Lower lobe of right lung (tissue), 2 donors: Measurements from ENCODE around the gene NEURL1B. TPM values are rescaled to one million over a fixed set of nuclear protein-coding genes. Genes with fewer than 3 reads are reported as not detected.

Source experiments
- ATAC-seq, 2 donors: fragments of 200-7000 bp; cut with Tn5 transposase; one replicate each; pipeline ENCODE4 v1.9.1; 2020 to 2022; ENCODE audit warnings: mild to moderate bottlenecking in 2 of 2, moderate library complexity in 2 of 2
- DNase-seq: peaks from one replicate; pipeline ENCODE4 v3.0.0-alpha.2; 2020
- H3K27ac ChIP-seq: fragments of 200-600 bp; one replicate; pipeline ENCODE4 v1.8.0; 2022
- H3K27me3 ChIP-seq: fragments of 200-600 bp; one replicate; pipeline ENCODE4 v1.8.0; 2022; ENCODE audit warnings: low read depth
- H3K36me3 ChIP-seq: fragments of 200-600 bp; one replicate; pipeline ENCODE4 v1.8.0; 2022; ENCODE audit warnings: mild to moderate bottlenecking
- H3K4me1 ChIP-seq: fragments of 200-600 bp; one replicate; pipeline ENCODE4 v1.8.0; 2022
- H3K4me3 ChIP-seq: fragments of 200-600 bp; one replicate; pipeline ENCODE4 v1.8.0; 2022; ENCODE audit warnings: mild to moderate bottlenecking
- H3K9me3 ChIP-seq: fragments of 200-600 bp; one replicate; pipeline ENCODE4 v1.8.0; 2022
- CTCF ChIP-seq: fragments of 200-600 bp; IDR thresholded peaks from one replicate; pipeline ENCODE4 v1.8.0; 2022; ENCODE audit warnings: antibody characterized with exemption, mild to moderate bottlenecking
- intact Hi-C: fragments of 100-400 bp; cut with DNase I; formaldehyde crosslinking; loops from one replicate; pipeline ENCODE4 v1.11.0; 2022
- total RNA-seq: library from RNA; stranded (reverse); fragmentation: NEBNext Ultra II Directional; extraction: Animal tissue kit (Norgen Biotek cat#: 25700); gene quantifications from one replicate; pipeline ENCODE4 v1.2.1, GENCODE V29; 2021
- donor health status: DM: no; HTN: yes; CAD: no; lungs with severe emphysema.

Gene NEURL1B
- total RNA-seq, 1 donor from 2014 or later, result 24.8 TPM

DNA sequence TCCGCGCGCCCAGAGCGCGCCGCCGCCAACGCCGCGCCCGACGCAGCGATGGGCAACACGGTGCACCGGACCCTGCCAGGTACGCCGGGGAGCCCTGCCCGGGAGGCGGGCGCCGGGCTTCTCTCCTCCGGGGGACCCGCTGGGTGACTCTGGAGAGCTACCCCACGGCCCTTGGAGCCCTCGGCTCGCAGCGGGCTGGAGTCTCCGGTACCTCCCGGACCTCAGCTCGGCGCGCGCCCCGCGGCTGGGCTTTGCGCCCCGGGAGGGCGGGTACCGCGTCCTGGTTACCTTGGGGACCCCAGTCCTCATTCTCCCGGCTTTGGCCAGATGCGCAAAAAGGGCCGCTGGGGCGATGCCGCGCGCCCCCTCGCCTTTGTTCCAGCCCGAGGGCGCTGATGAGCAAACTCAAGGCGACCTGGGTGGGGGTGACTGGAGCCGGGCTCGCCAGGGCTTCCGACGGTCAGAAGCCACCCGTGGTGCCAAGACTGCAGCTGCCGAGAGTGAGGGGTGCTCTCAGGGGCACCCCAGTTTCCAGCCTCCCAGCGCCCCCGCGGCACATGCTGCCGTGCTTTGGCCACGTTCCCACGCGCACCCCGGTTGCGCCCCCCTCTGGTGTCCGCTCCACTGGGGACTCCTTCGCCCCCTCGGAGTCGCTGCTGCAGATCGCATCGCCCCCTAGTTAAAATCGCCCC, 442 bp downstream of the NEURL1B start:
- peaks cover 9% of the 10 kb centered on the region for H3K36me3 ChIP-seq
- peaks cover 43% of the 10 kb centered on the region for H3K4me1 ChIP-seq
- peaks cover 21% of the 10 kb centered on the region for H3K27me3 ChIP-seq
- H3K4me3 ChIP-seq, result peak overlapping the region; percentile 85
- TF ChIP-seq CTCF, result peak; percentile 27
- DNase-seq (no peak), ATAC-seq (peak; percentile 3 to 53)
- H3K27ac ChIP-seq, result peak overlapping the region; percentile 89
- H3K9me3 ChIP-seq, result no peaks in the 10 kb centered on the region
- intact Hi-C loops, result no loop called here

DNA sequence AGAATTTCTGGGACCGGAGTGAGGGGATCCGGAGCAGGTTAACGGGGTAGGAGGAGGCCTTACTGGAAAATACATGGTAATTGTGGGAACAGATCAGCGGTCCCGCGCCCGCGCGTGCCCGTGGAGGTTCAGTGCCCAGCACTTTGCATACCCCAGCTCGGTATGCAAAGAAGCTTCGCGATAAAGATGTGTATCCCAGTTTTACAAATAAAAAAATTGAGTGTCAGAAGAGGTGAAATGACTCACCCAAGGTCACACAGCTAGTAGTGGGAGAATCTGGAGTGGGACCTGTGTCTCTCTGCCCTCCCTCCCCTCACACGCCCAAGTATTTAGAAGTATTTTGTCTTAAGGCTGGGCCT, 967 bp downstream of the NEURL1B start:
- Histone ChIP-seq H3K36me3 (peaks cover 9% of the 10 kb centered on the region), H3K27ac (peak overlapping the region; percentile 89), H3K4me1 (peaks cover 48% of the 10 kb centered on the region), H3K4me3 (peak overlapping the region; percentile 85), H3K9me3 (no peaks in the 10 kb centered on the region), H3K27me3 (peaks cover 17% of the 10 kb centered on the region)
- DNase-seq, result no peak
- TF ChIP-seq CTCF, result no peak
- intact Hi-C loops, result no loop called here
- ATAC-seq, result no peak

DNA sequence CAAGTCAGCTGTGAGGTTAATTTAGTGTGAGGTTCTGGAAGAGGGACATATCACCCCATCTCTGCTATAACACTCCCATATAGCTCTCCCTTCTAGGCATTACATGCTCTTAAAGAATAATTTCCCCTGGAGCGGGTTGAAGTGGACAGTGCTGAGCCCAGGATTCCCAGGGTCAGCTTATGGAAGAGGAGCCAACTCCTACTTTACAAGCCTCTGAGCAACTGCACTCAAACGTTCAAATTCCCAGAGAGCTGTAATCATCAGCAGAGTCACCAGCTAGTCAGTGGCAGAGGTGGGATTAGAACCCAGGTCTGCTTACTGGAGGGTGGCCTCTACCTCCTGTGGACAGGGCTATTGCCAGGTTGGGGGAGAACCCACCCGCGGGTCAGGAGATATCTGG, 1.4 kb downstream of the NEURL1B start:
- intact Hi-C loops, result no loop called here
- no peak for ATAC-seq
- no peak for DNase-seq
- Histone ChIP-seq H3K27me3 (peaks cover 13% of the 10 kb centered on the region), H3K9me3 (no peaks in the 10 kb centered on the region), H3K36me3 (peaks cover 9% of the 10 kb centered on the region), H3K27ac (peak overlapping the region; percentile 89), H3K4me1 (peaks cover 52% of the 10 kb centered on the region), H3K4me3 (peak overlapping the region; percentile 85)
- TF ChIP-seq CTCF, result no peak

- H3K36me3 ChIP-seq, result peaks cover 9% of the 10 kb centered on the region
- no peaks in the 10 kb centered on the region for H3K9me3 ChIP-seq
- peaks cover 54% of the 10 kb centered on the region for H3K4me1 ChIP-seq
- no peak for TF ChIP-seq CTCF
- H3K4me3 ChIP-seq, result peak overlapping the region; percentile 85
- H3K27ac ChIP-seq, result peak overlapping the region; percentile 89
- DNase-seq, result no peak
- H3K27me3 ChIP-seq, result peaks cover 13% of the 10 kb centered on the region
- ATAC-seq, result no peak
- intact Hi-C loops, result no loop called here
Observed at GRCh38 chr5:172642926-172643871, 2.1 kb downstream of the NEURL1B start.

- ATAC-seq, result no peak
- peaks cover 59% of the 10 kb centered on the region for H3K4me1 ChIP-seq
- no peaks in the 10 kb centered on the region for H3K9me3 ChIP-seq
- no peak overlapping the region for H3K27ac ChIP-seq
- peaks cover 13% of the 10 kb centered on the region for H3K27me3 ChIP-seq
- DNase-seq, result no peak
- intact Hi-C loops, result no loop called here
- H3K36me3 ChIP-seq, result peaks cover 9% of the 10 kb centered on the region
- TF ChIP-seq CTCF, result no peak
- peak overlapping the region; percentile 85 for H3K4me3 ChIP-seq
Observed at GRCh38 chr5:172644266-172644665, 3.2 kb downstream of the NEURL1B start.
